ENCODE measurements around the gene TMEM156.
"Not testable (repeated sequence)": the region's sequence is repeated elsewhere in the genome, so short reads cannot be mapped to it uniquely, and the experiment has no call there.

The TMEM156 gene

GRCh38 chr4:38955957-38956356, 76.3 kb downstream of the TMEM156 start:
- no peak for DNase-seq (ENCODE audit: low read depth)

GRCh38 chr4:38954727-38955126, 77.5 kb downstream of the TMEM156 start:
- DNase-seq (ENCODE audit: low read depth) = no peak

GRCh38 chr4:38952017-38952416, 80.2 kb downstream of the TMEM156 start:
- no peak for DNase-seq (ENCODE audit: low read depth)

GRCh38 chr4:38951598-38951997, 80.6 kb downstream of the TMEM156 start:
- DNase-seq (ENCODE audit: low read depth) = no peak

GRCh38 chr4:38950734-38951133, 81.5 kb downstream of the TMEM156 start:
- DNase-seq (ENCODE audit: low read depth) = no peak

- no peak for DNase-seq (ENCODE audit: low read depth)
Measured at GRCh38 chr4:38950159-38950558, 82.0 kb downstream of the TMEM156 start.

GRCh38 chr4:38949411-38950051, 82.7 kb downstream of the TMEM156 start:
- DNase-seq (ENCODE audit: low read depth) = no peak

GRCh38 chr4:38948551-38948950, 83.7 kb downstream of the TMEM156 start:
- no peak for DNase-seq (ENCODE audit: low read depth)

GRCh38 chr4:38946919-38947318, 85.3 kb downstream of the TMEM156 start:
- DNase-seq (ENCODE audit: low read depth) = no peak

GRCh38 chr4:38944440-38944839, 87.8 kb downstream of the TMEM156 start:
- DNase-seq (ENCODE audit: low read depth) = no peak

GRCh38 chr4:38943343-38943742, 88.9 kb downstream of the TMEM156 start:
- no peak for DNase-seq (ENCODE audit: low read depth)

- not testable (repeated sequence) for DNase-seq (ENCODE audit: low read depth)
Measured at GRCh38 chr4:38941906-38942305, 90.3 kb downstream of the TMEM156 start.

GRCh38 chr4:38940476-38940875, 91.7 kb downstream of the TMEM156 start:
- DNase-seq (ENCODE audit: low read depth) = no peak

GRCh38 chr4:38939165-38939564, 93.0 kb downstream of the TMEM156 start:
- no peak for DNase-seq (ENCODE audit: low read depth)

- DNase-seq (ENCODE audit: low read depth) = no peak
Measured at GRCh38 chr4:38935391-38936073, 96.7 kb downstream of the TMEM156 start.

- no peak for DNase-seq (ENCODE audit: low read depth)
Measured at GRCh38 chr4:38931125-38931524, 101.1 kb downstream of the TMEM156 start.

- DNase-seq (ENCODE audit: low read depth) = no peak
Measured at GRCh38 chr4:38930707-38931106, 101.5 kb downstream of the TMEM156 start.

GRCh38 chr4:38930204-38930603, 102.0 kb downstream of the TMEM156 start:
- no peak for DNase-seq (ENCODE audit: low read depth)

GRCh38 chr4:38928974-38929373, 103.2 kb downstream of the TMEM156 start:
- DNase-seq (ENCODE audit: low read depth) = no peak

GRCh38 chr4:38928568-38928967, 103.6 kb downstream of the TMEM156 start:
- DNase-seq (ENCODE audit: low read depth) = no peak

GRCh38 chr4:38926896-38927295, 105.3 kb downstream of the TMEM156 start:
- no peak for DNase-seq (ENCODE audit: low read depth)

- no peak for DNase-seq (ENCODE audit: low read depth)
Measured at GRCh38 chr4:38925492-38926413, 106.5 kb downstream of the TMEM156 start.

- no peak for DNase-seq (ENCODE audit: low read depth)
Measured at GRCh38 chr4:38924353-38924752, 107.9 kb downstream of the TMEM156 start.

Measured in CMK (cell line).